Vagina (tissue), 2 donors: ENCODE results near the gene VLDLR.

Source experiments
- CTCF ChIP-seq, 3 experiments: fragments of 450-650 bp in 2 of 3; fragments of 200-600 bp in 1 of 3; sonication (generic) in 1 of 3; IDR thresholded peaks; one replicate each; pipeline ENCODE4 v1.5.1; 2017 to 2019; ENCODE audit warnings: antibody characterized with exemption in 3 of 3, mild to moderate bottlenecking in 2 of 3, moderate library complexity in 2 of 3
- POLR2AphosphoS5 ChIP-seq, 2 donors: sonication (generic); formaldehyde crosslinking; IDR thresholded peaks; one replicate each; pipeline ENCODE4 v1.9.0; 2017; ENCODE audit warnings: antibody characterized with exemption in 2 of 2, mild to moderate bottlenecking in 2 of 2, low read depth in 1 of 2; ENCODE audit not compliant: insufficient read depth in 1 of 2

- no peak for TF ChIP-seq CTCF (IDR thresholded peaks at IDR 0.05)
- TF ChIP-seq POLR2AphosphoS5 (IDR thresholded peaks at IDR 0.05; ENCODE audit: insufficient read depth in 1 of 2, low read depth in 1 of 2), result no peak
Measured at GRCh38 chr9:2576631-2577030, 45.0 kb upstream of the VLDLR start.
